Upper lobe of left lung (tissue), 4 donors: ENCODE data around the gene STX10.
A peak's percentile ranks its signal among the peaks of the same experiment; 100 is the strongest.

Source experiments
- POLR2A ChIP-seq, 4 donors: fragments of 450-650 bp; IDR thresholded peaks; one replicate each; pipeline ENCODE4 v1.5.1; 2016 to 2017; ENCODE audit warnings: antibody characterized with exemption in 4 of 4, mild to moderate bottlenecking in 2 of 4
- TF ChIP-seq, protein P1 (sequence below), 6 experiments: fragments of 450-650 bp in 4 of 6; fragments of 200-600 bp in 2 of 6; sonication (generic) in 2 of 6; IDR thresholded peaks; one replicate each; pipeline ENCODE4 v1.5.1; 2016 to 2019; ENCODE audit warnings: antibody characterized with exemption in 6 of 6

DNA sequence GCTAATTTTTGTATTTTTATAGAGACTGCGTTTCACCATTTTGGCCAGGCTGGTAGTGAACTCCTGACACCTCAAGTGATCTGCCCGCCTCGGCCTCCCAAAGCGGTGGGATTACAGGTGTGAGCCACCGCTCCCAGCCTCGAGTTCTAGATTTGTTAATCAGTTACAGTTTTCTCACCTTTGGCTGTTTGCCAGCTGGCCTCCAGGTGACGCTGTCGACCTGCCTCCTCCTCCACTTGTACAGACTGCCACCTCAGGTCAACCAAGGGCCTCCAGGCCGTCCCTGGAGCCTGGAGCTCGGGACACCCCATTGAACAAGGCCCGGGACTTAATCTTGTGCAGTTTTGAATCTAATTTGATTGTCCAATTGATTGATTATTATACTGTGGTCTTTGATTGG lies 45.5 kb upstream of the STX10 start:
- no peak for TF ChIP-seq POLR2A (IDR thresholded peaks at IDR 0.05)
- TF ChIP-seq, protein P1, sequence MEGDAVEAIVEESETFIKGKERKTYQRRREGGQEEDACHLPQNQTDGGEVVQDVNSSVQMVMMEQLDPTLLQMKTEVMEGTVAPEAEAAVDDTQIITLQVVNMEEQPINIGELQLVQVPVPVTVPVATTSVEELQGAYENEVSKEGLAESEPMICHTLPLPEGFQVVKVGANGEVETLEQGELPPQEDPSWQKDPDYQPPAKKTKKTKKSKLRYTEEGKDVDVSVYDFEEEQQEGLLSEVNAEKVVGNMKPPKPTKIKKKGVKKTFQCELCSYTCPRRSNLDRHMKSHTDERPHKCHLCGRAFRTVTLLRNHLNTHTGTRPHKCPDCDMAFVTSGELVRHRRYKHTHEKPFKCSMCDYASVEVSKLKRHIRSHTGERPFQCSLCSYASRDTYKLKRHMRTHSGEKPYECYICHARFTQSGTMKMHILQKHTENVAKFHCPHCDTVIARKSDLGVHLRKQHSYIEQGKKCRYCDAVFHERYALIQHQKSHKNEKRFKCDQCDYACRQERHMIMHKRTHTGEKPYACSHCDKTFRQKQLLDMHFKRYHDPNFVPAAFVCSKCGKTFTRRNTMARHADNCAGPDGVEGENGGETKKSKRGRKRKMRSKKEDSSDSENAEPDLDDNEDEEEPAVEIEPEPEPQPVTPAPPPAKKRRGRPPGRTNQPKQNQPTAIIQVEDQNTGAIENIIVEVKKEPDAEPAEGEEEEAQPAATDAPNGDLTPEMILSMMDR (IDR thresholded peaks at IDR 0.05) = peak in 1 of 6 experiments; percentile 7
